Measurements from ENCODE around the gene POLR2M.

The POLR2M gene

DNA sequence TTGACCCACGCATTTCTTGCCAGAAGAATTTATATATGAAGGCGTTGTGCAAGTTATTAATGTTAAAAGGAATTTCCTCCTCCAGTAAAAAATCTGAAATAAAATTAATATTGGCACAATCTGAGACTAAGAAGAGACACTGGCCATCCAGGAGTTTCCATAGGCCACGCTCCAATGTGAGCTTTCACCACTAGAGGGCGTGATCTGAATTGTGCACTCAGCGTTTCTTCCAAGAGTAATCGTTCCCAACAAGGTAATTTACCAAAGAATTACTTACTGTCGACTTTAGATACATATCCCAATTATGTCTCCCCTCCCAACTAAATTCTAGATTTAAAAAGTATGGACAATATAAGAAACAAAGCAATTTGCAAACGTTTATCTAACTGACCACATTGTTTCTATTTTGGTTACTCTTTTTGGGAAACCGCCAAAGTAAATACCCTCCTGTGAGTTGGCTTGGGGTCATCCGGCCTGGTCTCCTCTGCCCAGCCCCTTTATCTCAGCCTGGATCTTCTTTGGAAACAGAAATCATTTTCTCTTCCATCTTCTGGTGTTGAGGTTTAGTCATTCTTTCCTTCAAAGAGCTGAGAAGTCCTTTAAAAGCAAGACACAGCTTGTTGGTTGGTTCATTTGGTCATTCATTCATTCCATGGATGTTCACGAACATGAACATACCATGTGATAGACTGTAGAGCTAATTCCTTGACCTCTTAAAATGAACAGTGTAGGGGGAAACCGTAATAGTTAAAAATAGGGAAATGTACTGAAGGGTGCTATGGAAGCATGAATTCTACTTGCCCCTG lies 26.2 kb downstream of the POLR2M start:
- TF ChIP-seq, protein P1, sequence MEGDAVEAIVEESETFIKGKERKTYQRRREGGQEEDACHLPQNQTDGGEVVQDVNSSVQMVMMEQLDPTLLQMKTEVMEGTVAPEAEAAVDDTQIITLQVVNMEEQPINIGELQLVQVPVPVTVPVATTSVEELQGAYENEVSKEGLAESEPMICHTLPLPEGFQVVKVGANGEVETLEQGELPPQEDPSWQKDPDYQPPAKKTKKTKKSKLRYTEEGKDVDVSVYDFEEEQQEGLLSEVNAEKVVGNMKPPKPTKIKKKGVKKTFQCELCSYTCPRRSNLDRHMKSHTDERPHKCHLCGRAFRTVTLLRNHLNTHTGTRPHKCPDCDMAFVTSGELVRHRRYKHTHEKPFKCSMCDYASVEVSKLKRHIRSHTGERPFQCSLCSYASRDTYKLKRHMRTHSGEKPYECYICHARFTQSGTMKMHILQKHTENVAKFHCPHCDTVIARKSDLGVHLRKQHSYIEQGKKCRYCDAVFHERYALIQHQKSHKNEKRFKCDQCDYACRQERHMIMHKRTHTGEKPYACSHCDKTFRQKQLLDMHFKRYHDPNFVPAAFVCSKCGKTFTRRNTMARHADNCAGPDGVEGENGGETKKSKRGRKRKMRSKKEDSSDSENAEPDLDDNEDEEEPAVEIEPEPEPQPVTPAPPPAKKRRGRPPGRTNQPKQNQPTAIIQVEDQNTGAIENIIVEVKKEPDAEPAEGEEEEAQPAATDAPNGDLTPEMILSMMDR (conservative IDR thresholded peaks at IDR 0.05; ENCODE audit: control insufficient read depth, insufficient read depth, low read depth, low read length) = peak; percentile 95
- H3K4me3 ChIP-seq (ENCODE audit: control insufficient read depth, low read depth, low read length) = no peak overlapping the region
- DNase-seq (ENCODE audit: low read depth) = peak; percentile 68

DNA sequence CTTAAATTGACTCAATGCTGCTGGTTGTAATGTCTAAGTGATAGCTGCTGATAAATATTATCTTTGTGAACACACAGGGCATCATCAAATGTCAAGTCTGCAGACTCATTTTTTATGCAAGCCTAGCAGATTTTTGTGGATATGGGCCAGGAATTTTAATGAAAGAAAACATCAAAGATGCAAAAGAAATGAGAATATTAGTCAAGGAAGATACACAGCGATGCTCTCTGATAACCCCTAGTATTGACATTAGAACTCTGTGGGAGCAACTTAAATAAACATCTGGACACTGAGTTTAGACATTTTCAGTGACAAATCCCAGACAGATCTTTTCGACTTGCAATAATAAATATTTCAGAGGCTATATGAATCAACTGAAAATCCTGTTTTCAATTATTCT lies 28.3 kb downstream of the POLR2M start:
- no peak overlapping the region for H3K4me3 ChIP-seq (ENCODE audit: control insufficient read depth, low read depth, low read length)
- DNase-seq (ENCODE audit: low read depth) = no peak
- TF ChIP-seq, protein P1 (conservative IDR thresholded peaks at IDR 0.05; ENCODE audit: control insufficient read depth, insufficient read depth, low read depth, low read length) = no peak

DNA sequence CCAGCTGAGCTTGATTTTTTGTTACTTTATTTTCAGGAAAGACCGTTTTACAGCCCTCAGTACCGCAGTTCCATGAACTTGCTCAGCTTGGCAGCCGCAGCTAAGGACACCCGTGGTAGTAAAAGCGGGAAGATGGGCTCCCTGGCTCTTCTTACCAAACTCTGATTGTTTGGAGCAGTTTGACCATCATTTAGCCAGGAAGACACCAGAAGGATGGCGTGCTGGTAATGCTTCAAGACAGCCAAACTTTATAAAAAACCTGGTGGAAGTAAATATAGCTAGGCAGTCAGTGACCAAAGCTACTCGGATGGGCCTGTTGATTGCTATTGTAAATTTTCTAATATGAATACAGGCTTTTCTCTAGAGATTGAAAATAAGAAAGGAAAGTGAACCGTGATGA lies 28.9 kb downstream of the POLR2M start:
- TF ChIP-seq, protein P1 (conservative IDR thresholded peaks at IDR 0.05; ENCODE audit: control insufficient read depth, insufficient read depth, low read depth, low read length) = no peak
- no peak overlapping the region for H3K4me3 ChIP-seq (ENCODE audit: control insufficient read depth, low read depth, low read length)
- DNase-seq (ENCODE audit: low read depth) = no peak

DNA sequence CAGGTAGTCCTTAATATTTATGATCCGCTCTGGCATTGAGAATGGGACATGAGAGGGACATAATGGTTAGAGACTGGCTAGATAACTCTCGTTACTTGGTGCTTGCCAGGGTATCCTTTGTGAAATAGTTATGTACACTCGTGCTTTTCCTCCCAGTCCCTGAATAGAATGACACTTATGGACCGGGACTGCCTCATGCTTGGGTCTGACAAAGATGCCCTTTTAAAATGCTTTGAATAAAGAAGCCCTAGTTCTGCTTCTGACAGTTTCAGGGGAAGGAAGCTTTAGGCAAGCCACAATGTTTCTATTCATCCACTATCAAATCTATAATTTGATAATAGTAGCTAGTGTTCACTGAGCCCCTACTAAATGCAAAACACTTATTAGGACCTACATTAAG lies 29.4 kb downstream of the POLR2M start:
- DNase-seq (ENCODE audit: low read depth) = no peak
- TF ChIP-seq, protein P1 (conservative IDR thresholded peaks at IDR 0.05; ENCODE audit: control insufficient read depth, insufficient read depth, low read depth, low read length) = no peak
- no peak overlapping the region for H3K4me3 ChIP-seq (ENCODE audit: control insufficient read depth, low read depth, low read length)

DNA sequence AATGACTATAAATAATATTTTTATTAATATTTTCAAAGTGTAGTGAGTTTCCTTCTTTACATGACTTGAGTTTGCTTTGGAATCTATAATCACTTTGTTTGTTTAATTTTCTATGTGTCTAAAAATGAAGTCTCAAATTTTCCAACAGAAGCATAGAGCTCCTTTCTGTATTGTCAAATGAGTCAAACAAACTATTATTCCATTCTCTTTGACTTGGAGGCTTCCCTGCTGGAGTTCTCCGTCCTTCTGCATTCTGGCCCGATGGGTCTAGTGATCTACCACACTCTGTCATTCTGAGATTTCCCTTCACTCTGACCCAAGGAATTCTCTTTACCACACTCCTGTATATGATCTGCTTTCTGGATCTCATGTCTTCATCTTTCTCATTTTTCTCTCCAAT lies 30.1 kb downstream of the POLR2M start:
- no peak overlapping the region for H3K4me3 ChIP-seq (ENCODE audit: control insufficient read depth, low read depth, low read length)
- TF ChIP-seq, protein P1 (conservative IDR thresholded peaks at IDR 0.05; ENCODE audit: control insufficient read depth, insufficient read depth, low read depth, low read length) = no peak
- no peak for DNase-seq (ENCODE audit: low read depth)

DNA sequence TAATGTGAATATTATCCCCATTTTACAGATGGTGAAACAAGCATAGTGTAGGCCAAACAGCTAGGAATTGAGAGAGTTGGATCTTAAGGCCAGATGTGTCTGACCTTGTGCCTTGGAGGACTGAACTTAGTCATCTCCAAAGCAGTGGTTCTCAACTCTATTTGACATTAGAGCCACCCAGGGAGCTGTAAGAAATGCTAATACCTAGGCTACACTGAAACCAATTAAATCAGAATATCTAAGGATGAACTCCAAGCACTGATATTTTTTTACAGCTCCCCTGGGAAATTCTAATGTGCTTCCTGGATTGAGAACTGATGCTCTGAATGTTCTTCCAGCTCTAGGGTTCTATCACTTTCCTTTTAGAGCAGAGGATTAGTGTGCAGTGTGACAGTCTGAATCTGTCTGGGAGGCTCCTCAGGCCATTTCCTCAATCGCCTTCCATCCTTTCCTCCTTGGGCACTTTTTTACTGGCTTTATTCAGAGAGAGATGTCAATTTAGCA lies 32.3 kb downstream of the POLR2M start:
- TF ChIP-seq, protein P1 (conservative IDR thresholded peaks at IDR 0.05; ENCODE audit: control insufficient read depth, insufficient read depth, low read depth, low read length) = no peak
- DNase-seq (ENCODE audit: low read depth) = peak; percentile 11
- H3K4me3 ChIP-seq (ENCODE audit: control insufficient read depth, low read depth, low read length) = no peak overlapping the region

All from fibroblast of mammary gland (primary cell).